HepG2 (cell line): ENCODE data around the gene AK6. TPM values are rescaled to one million over a fixed set of nuclear protein-coding genes. Genes with fewer than 3 reads are reported as not detected.

ENCODE experiments used
- ATF7-NPFF ChIP-seq: sonication (generic); formaldehyde crosslinking; IDR thresholded peaks from 2 replicates; pipeline ENCODE4 v1.8.1; 2023; ENCODE audit warnings: mild to moderate bottlenecking, low read depth, missing genetic modification reagents, moderate library complexity
- KAT7 ChIP-seq: IDR thresholded peaks from 2 replicates; pipeline ENCODE4 v1.6.1; 2018; ENCODE audit warnings: borderline replicate concordance, missing compliant biosample characterization
- MAZ ChIP-seq, 2 experiments: sonication (generic) in 1 of 2; formaldehyde crosslinking in 1 of 2; IDR thresholded peaks; 2 replicates each; pipeline versions ENCODE4 v1.5.0 to v1.6.1; 2012 to 2020; ENCODE audit warnings: low read depth in 2 of 2, mild to moderate bottlenecking in 2 of 2, borderline replicate concordance in 1 of 2, improper control_type of control experiment in 1 of 2, low read length in 1 of 2, missing genetic modification reagents in 1 of 2, moderate library complexity in 1 of 2
- NCOA5 ChIP-seq: sonication (generic); formaldehyde crosslinking; IDR thresholded peaks from 2 replicates; pipeline ENCODE4 v1.4.0; 2020; ENCODE audit warnings: missing genetic modification reagents
- POLR2A ChIP-seq, 2 experiments: IDR thresholded peaks; 2 replicates each; pipeline ENCODE4 v1.6.1; 2011; ENCODE audit warnings: low read depth in 2 of 2, low read length in 2 of 2, mild to moderate bottlenecking in 1 of 2, moderate library complexity in 1 of 2; ENCODE audit not compliant: insufficient read depth in 1 of 2
- REL ChIP-seq: sonication (generic); formaldehyde crosslinking; conservative IDR thresholded peaks from 2 replicates; pipeline ENCODE4 v1.8.0; 2022; ENCODE audit warnings: mild to moderate bottlenecking, missing genetic modification reagents, moderate library complexity
- SMAD1 ChIP-seq: sonication (generic); formaldehyde crosslinking; IDR thresholded peaks from 2 replicates; pipeline ENCODE4 v1.4.0; 2020; ENCODE audit warnings: missing genetic modification reagents, low read depth, mild to moderate bottlenecking, borderline replicate concordance
- YY1 ChIP-seq: IDR thresholded peaks from 2 replicates; pipeline ENCODE4 v1.6.1; 2011; ENCODE audit warnings: low read length, low read depth, moderate library complexity, mild to moderate bottlenecking; ENCODE audit not compliant: insufficient read depth, insufficient replicate concordance
- ZNF605 ChIP-seq: sonication (generic); formaldehyde crosslinking; IDR thresholded peaks from 2 replicates; pipeline ENCODE4 v1.8.0; 2022; ENCODE audit warnings: mild to moderate bottlenecking, missing genetic modification reagents
- polyA plus RNA-seq, 8 experiments: library from polyadenylated mRNA; depleted of rRNA in 3 of 8; stranded (reverse) in 7 of 8; unstranded in 1 of 8; fragments of >200 nt; fragmentation: Illumina TruSeq in 4 of 8; extraction: Trizol in 4 of 8; gene quantifications; 2 replicates each; pipeline versions ENCODE4 v1.2.1 to v1.2.3, GENCODE V29; 2011 to 2016; ENCODE audit warnings: low read depth in 4 of 8, missing spikeins in 1 of 8, mixed read lengths in 1 of 8; ENCODE audit not compliant: insufficient read depth in 1 of 8
- total RNA-seq, 5 experiments: library from RNA; depleted of rRNA; stranded (reverse); fragments of >200 nt; fragmentation: Illumina TruSeq; extraction: Trizol; gene quantifications; 2 replicates each; pipeline ENCODE4 v1.2.3, GENCODE V29; 2016; ENCODE audit warnings: low read depth in 1 of 5
- TF ChIP-seq, protein P1 (sequence below): sonication (generic); formaldehyde crosslinking; IDR thresholded peaks from 2 replicates; pipeline ENCODE4 v1.9.0; 2021; ENCODE audit warnings: missing genetic modification reagents, mild to moderate bottlenecking, borderline replicate concordance
- TF ChIP-seq, protein P2 (sequence below): sonication (generic); formaldehyde crosslinking; IDR thresholded peaks from 2 replicates; pipeline ENCODE4 v1.5.1; 2020; ENCODE audit warnings: mild to moderate bottlenecking, missing genetic modification reagents, borderline replicate concordance
- TF ChIP-seq, protein P3 (sequence below), 2 experiments: sonication (generic) in 1 of 2; formaldehyde crosslinking in 1 of 2; IDR thresholded peaks; 2 replicates each; pipeline versions ENCODE4 v1.4.0 to v1.6.1; 2018 to 2020; ENCODE audit warnings: missing genetic modification reagents in 2 of 2, borderline replicate concordance in 1 of 2, low read depth in 1 of 2, mild to moderate bottlenecking in 1 of 2, missing biosample characterization in 1 of 2
- TF ChIP-seq, protein P4 (sequence below): sonication (generic); formaldehyde crosslinking; conservative IDR thresholded peaks from 2 replicates; pipeline ENCODE4 v1.4.0; 2020; ENCODE audit warnings: mild to moderate bottlenecking, missing genetic modification reagents, moderate library complexity
- TF ChIP-seq, protein P5 (sequence below): IDR thresholded peaks from 2 replicates; pipeline ENCODE4 v1.6.1; 2016; ENCODE audit warnings: missing compliant biosample characterization, missing genetic modification reagents, borderline replicate concordance

Gene AK6
- total and polyA plus RNA-seq, 2 of the 13 experiments (the other 11 are each of a cell fraction or from before 2014, with no cell fraction given), result 31.1 to 77.2 TPM

DNA sequence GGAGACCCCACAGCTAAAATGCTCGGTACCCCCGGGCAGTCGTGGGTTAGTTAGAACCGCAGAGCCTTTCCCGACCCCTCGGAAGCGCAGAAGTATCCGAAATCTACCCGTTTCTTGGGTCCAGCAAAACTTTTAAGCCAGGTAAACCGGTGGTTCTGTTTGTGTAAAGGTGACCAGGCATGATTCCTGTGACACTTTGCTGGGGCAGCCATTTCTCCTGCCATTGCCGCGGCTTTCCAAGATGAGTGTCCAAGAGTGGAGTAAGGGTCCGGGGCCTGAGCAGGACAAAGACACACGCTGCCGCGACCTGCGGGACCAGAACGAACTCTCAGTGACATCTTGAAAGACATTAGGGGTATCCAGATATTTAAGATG is 46.3 kb upstream of the AK6 start (continued):
- TF ChIP-seq MAZ (IDR thresholded peaks at IDR 0.05; ENCODE audit: borderline replicate concordance, low read depth, low read length) (no peak), MAZ (CRISPR knock-in tag; IDR thresholded peaks at IDR 0.05; ENCODE audit: low read depth) (0 out of 2 replicates have a peak, but pooled peaks have one; percentile 23), ATF7-NPFF (no peak), YY1 (peak; percentile 76), KAT7 (peak; percentile 44; the same call in 1 of the 2 replicates), SMAD1 (CRISPR knock-in tag) (0 out of 2 replicates have a peak, but pooled peaks have one; percentile 34), ZNF605 (CRISPR knock-in tag) (no peak), NCOA5 (CRISPR knock-in tag) (no peak), POLR2A (IDR thresholded peaks at IDR 0.05; ENCODE audit: insufficient read depth in 1 of 2, low read depth in 2 of 2, low read length in 2 of 2) (no peak), REL (CRISPR knock-in tag) (no peak)
- TF ChIP-seq, protein P1, sequence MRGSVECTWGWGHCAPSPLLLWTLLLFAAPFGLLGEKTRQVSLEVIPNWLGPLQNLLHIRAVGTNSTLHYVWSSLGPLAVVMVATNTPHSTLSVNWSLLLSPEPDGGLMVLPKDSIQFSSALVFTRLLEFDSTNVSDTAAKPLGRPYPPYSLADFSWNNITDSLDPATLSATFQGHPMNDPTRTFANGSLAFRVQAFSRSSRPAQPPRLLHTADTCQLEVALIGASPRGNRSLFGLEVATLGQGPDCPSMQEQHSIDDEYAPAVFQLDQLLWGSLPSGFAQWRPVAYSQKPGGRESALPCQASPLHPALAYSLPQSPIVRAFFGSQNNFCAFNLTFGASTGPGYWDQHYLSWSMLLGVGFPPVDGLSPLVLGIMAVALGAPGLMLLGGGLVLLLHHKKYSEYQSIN, result no peak
- TF ChIP-seq, protein P2, sequence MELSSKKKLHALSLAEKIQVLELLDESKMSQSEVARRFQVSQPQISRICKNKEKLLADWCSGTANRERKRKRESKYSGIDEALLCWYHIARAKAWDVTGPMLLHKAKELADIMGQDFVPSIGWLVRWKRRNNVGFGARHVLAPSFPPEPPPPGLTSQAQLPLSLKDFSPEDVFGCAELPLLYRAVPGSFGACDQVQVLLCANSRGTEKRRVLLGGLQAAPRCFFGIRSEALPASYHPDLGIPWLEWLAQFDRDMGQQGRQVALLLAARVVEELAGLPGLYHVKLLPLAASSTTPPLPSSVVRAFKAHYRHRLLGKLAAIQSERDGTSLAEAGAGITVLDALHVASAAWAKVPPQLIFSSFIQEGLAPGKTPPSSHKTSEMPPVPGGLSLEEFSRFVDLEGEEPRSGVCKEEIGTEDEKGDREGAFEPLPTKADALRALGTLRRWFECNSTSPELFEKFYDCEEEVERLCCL (CRISPR knock-in tag), result no peak
- TF ChIP-seq, protein P3, sequence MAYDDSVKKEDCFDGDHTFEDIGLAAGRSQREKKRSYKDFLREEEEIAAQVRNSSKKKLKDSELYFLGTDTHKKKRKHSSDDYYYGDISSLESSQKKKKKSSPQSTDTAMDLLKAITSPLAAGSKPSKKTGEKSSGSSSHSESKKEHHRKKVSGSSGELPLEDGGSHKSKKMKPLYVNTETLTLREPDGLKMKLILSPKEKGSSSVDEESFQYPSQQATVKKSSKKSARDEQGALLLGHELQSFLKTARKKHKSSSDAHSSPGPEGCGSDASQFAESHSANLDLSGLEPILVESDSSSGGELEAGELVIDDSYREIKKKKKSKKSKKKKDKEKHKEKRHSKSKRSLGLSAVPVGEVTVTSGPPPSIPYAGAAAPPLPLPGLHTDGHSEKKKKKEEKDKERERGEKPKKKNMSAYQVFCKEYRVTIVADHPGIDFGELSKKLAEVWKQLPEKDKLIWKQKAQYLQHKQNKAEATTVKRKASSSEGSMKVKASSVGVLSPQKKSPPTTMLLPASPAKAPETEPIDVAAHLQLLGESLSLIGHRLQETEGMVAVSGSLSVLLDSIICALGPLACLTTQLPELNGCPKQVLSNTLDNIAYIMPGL (CRISPR knock-in tag; IDR thresholded peaks at IDR 0.05; ENCODE audit: borderline replicate concordance in 1 of 2, low read depth in 1 of 2), result 0 out of 4 replicates have a peak, but pooled peaks of 1 of the 2 experiments have one; percentile 2
- TF ChIP-seq, protein P4, sequence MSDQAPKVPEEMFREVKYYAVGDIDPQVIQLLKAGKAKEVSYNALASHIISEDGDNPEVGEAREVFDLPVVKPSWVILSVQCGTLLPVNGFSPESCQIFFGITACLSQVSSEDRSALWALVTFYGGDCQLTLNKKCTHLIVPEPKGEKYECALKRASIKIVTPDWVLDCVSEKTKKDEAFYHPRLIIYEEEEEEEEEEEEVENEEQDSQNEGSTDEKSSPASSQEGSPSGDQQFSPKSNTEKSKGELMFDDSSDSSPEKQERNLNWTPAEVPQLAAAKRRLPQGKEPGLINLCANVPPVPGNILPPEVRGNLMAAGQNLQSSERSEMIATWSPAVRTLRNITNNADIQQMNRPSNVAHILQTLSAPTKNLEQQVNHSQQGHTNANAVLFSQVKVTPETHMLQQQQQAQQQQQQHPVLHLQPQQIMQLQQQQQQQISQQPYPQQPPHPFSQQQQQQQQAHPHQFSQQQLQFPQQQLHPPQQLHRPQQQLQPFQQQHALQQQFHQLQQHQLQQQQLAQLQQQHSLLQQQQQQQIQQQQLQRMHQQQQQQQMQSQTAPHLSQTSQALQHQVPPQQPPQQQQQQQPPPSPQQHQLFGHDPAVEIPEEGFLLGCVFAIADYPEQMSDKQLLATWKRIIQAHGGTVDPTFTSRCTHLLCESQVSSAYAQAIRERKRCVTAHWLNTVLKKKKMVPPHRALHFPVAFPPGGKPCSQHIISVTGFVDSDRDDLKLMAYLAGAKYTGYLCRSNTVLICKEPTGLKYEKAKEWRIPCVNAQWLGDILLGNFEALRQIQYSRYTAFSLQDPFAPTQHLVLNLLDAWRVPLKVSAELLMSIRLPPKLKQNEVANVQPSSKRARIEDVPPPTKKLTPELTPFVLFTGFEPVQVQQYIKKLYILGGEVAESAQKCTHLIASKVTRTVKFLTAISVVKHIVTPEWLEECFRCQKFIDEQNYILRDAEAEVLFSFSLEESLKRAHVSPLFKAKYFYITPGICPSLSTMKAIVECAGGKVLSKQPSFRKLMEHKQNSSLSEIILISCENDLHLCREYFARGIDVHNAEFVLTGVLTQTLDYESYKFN, result 0 out of 2 replicates have a peak, but pooled peaks have one; percentile 2
- TF ChIP-seq, protein P5, sequence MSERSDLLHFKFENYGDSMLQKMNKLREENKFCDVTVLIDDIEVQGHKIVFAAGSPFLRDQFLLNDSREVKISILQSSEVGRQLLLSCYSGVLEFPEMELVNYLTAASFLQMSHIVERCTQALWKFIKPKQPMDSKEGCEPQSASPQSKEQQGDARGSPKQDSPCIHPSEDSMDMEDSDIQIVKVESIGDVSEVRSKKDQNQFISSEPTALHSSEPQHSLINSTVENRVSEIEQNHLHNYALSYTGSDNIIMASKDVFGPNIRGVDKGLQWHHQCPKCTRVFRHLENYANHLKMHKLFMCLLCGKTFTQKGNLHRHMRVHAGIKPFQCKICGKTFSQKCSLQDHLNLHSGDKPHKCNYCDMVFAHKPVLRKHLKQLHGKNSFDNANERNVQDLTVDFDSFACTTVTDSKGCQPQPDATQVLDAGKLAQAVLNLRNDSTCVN (CRISPR knock-in tag), result no peak
